DND-41 (cell line): Measurements from ENCODE around the gene KCNMB1.

Experiments
- ATAC-seq: fragments of 200-7000 bp; cut with Tn5 transposase; 3 replicates; pipeline ENCODE4 v1.9.1; 2021; ENCODE audit warnings: low read depth; ENCODE audit not compliant: insufficient read depth
- DNase-seq: peaks from one replicate; pipeline ENCODE4 v3.0.0-alpha.2; 2020
- H2AFZ ChIP-seq: 2 replicates; pipeline ENCODE4 v1.6.0; 2012; ENCODE audit warnings: low read depth, low read length
- H3K27ac ChIP-seq: 2 replicates; pipeline ENCODE4 v1.5.1; 2012; ENCODE audit warnings: low read length, inconsistent platforms
- H3K27me3 ChIP-seq: fragments of 200-600 bp; sonication (generic); 2 replicates; pipeline ENCODE4 v1.6.0; 2012; ENCODE audit warnings: low read length, mild to moderate bottlenecking, inconsistent platforms; ENCODE audit not compliant: insufficient read depth, poor library complexity
- H3K36me3 ChIP-seq: 2 replicates; pipeline ENCODE4 v1.5.1; 2012; ENCODE audit warnings: low read length, inconsistent platforms; ENCODE audit not compliant: insufficient read depth
- H3K4me1 ChIP-seq: 2 replicates; pipeline ENCODE4 v1.5.1; 2012; ENCODE audit warnings: mild to moderate bottlenecking, low read length; ENCODE audit not compliant: insufficient read depth
- H3K4me2 ChIP-seq: 2 replicates; pipeline ENCODE4 v1.6.0; 2012; ENCODE audit warnings: mild to moderate bottlenecking, moderate library complexity, low read length, inconsistent platforms; ENCODE audit not compliant: insufficient read depth
- H3K4me3 ChIP-seq, 2 experiments: fragments of 200-600 bp in 1 of 2; shearing (Covaris generic) in 1 of 2; 2 replicates each; pipeline ENCODE4 v1.5.1; 2012 to 2016; ENCODE audit warnings: inconsistent platforms in 2 of 2, low read length in 2 of 2, mild to moderate bottlenecking in 2 of 2, low read depth in 1 of 2, moderate library complexity in 1 of 2
- H3K79me2 ChIP-seq: 2 replicates; pipeline ENCODE4 v1.6.0; 2012; ENCODE audit warnings: low read length, inconsistent platforms; ENCODE audit not compliant: insufficient read depth
- H3K9ac ChIP-seq: 2 replicates; pipeline ENCODE4 v1.6.0; 2012; ENCODE audit warnings: low read depth, mild to moderate bottlenecking, inconsistent platforms, low read length, moderate library complexity
- H3K9me3 ChIP-seq: 2 replicates; pipeline ENCODE4 v1.5.1; 2012; ENCODE audit warnings: low read length, moderate library complexity, mild to moderate bottlenecking, inconsistent platforms; ENCODE audit not compliant: insufficient read depth, severe bottlenecking
- H4K20me1 ChIP-seq: 2 replicates; pipeline ENCODE4 v1.6.0; 2012; ENCODE audit warnings: low read length; ENCODE audit not compliant: insufficient read depth
- EZH2 ChIP-seq: IDR thresholded peaks from 3 replicates; pipeline ENCODE4 v1.6.1; 2012; ENCODE audit warnings: borderline replicate concordance, low read depth, mild to moderate bottlenecking, moderate library complexity, low read length, inconsistent platforms; ENCODE audit not compliant: severe bottlenecking
- TF ChIP-seq, protein P1 (sequence below): IDR thresholded peaks from 2 replicates; pipeline ENCODE4 v1.5.1; 2012; ENCODE audit warnings: borderline replicate concordance, low read length, moderate library complexity, mild to moderate bottlenecking; ENCODE audit not compliant: poor library complexity, severe bottlenecking; ENCODE audit errors: extremely low read depth

Gene KCNMB1

DNA sequence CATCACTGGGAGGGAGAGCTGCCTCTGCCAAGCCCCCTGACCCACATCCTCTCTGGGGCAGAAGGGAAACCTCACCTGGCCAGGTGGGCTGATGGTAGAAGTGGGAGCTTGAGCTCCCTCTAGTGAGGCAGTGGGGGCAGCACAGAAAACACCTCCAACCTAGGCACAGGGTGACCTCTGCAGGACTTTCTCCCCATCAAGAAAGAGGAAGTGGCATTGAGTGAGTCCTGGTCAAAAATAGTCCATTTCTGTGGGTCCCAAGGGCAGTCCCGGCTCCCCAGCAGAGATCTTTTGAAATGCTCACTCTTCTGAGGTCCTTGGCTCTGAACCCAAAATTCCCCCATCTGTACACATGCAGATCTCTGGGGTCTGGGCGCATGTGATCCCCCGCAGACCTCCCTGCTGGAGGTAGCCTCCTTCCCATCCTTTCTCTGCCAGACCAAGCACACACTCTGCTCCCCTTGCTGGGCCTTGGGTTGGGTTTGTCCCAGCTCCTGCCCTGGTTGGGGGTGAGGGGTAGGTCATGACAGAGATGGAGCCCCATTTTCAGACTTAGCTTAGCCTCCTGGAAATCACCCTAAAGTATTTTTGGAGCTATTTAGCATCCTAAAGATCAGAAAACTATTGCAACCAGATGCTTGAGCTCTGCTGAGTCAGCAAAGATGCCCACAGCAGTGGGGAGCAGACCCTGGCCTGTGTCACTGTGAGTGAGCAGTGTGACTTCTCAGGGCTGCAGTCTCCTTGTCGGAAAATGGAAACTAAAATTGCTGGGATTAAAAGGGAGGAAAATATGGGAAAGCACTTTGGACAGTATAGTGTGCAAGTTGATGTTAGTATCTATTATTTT lies 50.0 kb downstream of the KCNMB1 start:
- no peaks in the 10 kb centered on the region for H3K4me1 ChIP-seq
- no peaks in the 10 kb centered on the region for H4K20me1 ChIP-seq
- TF ChIP-seq, protein P1, sequence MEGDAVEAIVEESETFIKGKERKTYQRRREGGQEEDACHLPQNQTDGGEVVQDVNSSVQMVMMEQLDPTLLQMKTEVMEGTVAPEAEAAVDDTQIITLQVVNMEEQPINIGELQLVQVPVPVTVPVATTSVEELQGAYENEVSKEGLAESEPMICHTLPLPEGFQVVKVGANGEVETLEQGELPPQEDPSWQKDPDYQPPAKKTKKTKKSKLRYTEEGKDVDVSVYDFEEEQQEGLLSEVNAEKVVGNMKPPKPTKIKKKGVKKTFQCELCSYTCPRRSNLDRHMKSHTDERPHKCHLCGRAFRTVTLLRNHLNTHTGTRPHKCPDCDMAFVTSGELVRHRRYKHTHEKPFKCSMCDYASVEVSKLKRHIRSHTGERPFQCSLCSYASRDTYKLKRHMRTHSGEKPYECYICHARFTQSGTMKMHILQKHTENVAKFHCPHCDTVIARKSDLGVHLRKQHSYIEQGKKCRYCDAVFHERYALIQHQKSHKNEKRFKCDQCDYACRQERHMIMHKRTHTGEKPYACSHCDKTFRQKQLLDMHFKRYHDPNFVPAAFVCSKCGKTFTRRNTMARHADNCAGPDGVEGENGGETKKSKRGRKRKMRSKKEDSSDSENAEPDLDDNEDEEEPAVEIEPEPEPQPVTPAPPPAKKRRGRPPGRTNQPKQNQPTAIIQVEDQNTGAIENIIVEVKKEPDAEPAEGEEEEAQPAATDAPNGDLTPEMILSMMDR, result peak; percentile 74
- no peak for TF ChIP-seq EZH2
- H3K9me3 ChIP-seq, result peaks cover 4% of the 10 kb centered on the region
- H2AFZ ChIP-seq, result no peak overlapping the region
- no peak overlapping the region for H3K27ac ChIP-seq
- DNase-seq (peak; percentile 29), ATAC-seq (peak; percentile 71)
- no peak overlapping the region for H3K9ac ChIP-seq
- no peak overlapping the region for H3K4me3 ChIP-seq
- no peaks in the 10 kb centered on the region for H3K36me3 ChIP-seq
- H3K79me2 ChIP-seq, result no peaks in the 10 kb centered on the region
- H3K4me2 ChIP-seq, result no peak overlapping the region
- H3K27me3 ChIP-seq, result no peaks in the 10 kb centered on the region

- no peak overlapping the region for H3K4me2 ChIP-seq
- no peaks in the 10 kb centered on the region for H4K20me1 ChIP-seq
- H2AFZ ChIP-seq, result no peak overlapping the region
- no peak for ATAC-seq
- no peak overlapping the region for H3K9ac ChIP-seq
- H3K27me3 ChIP-seq, result no peaks in the 10 kb centered on the region
- no peaks in the 10 kb centered on the region for H3K79me2 ChIP-seq
- 0 out of 2 replicates have a peak, but pooled peaks cover under 1% of the 10 kb centered on the region for H3K4me1 ChIP-seq
- no peak overlapping the region for H3K27ac ChIP-seq
- DNase-seq, result no peak
- H3K4me3 ChIP-seq, result no peak overlapping the region
- no peaks in the 10 kb centered on the region for H3K36me3 ChIP-seq
- TF ChIP-seq, protein P1, result no peak
- no peak for TF ChIP-seq EZH2
- H3K9me3 ChIP-seq, result peaks cover 4% of the 10 kb centered on the region
Measured at GRCh38 chr5:170338291-170338690, 50.9 kb downstream of the KCNMB1 start.

- H3K4me3 ChIP-seq, result no peak overlapping the region
- H3K4me2 ChIP-seq, result no peak overlapping the region
- no peaks in the 10 kb centered on the region for H4K20me1 ChIP-seq
- peaks cover 7% of the 10 kb centered on the region; the same call in 1 of the 2 replicates for H3K4me1 ChIP-seq
- H3K79me2 ChIP-seq, result no peaks in the 10 kb centered on the region
- no peak overlapping the region for H2AFZ ChIP-seq
- H3K9me3 ChIP-seq, result peaks cover 4% of the 10 kb centered on the region
- TF ChIP-seq, protein P1, result no peak
- no peak for TF ChIP-seq EZH2
- H3K36me3 ChIP-seq, result no peaks in the 10 kb centered on the region
- no peak overlapping the region for H3K9ac ChIP-seq
- no peak overlapping the region for H3K27ac ChIP-seq
- no peaks in the 10 kb centered on the region for H3K27me3 ChIP-seq
- DNase-seq (no peak), ATAC-seq (no peak)
Measured at GRCh38 chr5:170337045-170337733, 52.0 kb downstream of the KCNMB1 start.
